Subcutaneous abdominal adipose tissue (tissue), 5 donors: ENCODE data around the gene LSM11.

Source experiments
- H3K27ac ChIP-seq: one replicate; pipeline ENCODE4 v1.7.0; 2013; ENCODE audit warnings: low read depth, mild to moderate bottlenecking, inconsistent platforms, low read length, moderate library complexity
- H3K27me3 ChIP-seq, 5 donors: one replicate each; pipeline ENCODE4 v1.7.0; 2013; ENCODE audit warnings: low read length in 5 of 5, inconsistent platforms in 1 of 5; ENCODE audit not compliant: control insufficient read depth in 5 of 5, insufficient read depth in 4 of 5
- H3K36me3 ChIP-seq, 5 donors: one replicate each; pipeline ENCODE4 v1.7.0; 2013; ENCODE audit warnings: low read length in 5 of 5; ENCODE audit not compliant: control insufficient read depth in 5 of 5, insufficient read depth in 5 of 5
- H3K4me1 ChIP-seq, 5 donors: one replicate each; pipeline ENCODE4 v1.7.0; 2013; ENCODE audit warnings: low read length in 5 of 5, mild to moderate bottlenecking in 3 of 5, moderate library complexity in 1 of 5; ENCODE audit not compliant: control insufficient read depth in 5 of 5, insufficient read depth in 5 of 5
- H3K4me3 ChIP-seq, 5 donors: one replicate each; pipeline ENCODE4 v1.7.0; 2013; ENCODE audit warnings: low read length in 5 of 5, low read depth in 1 of 5
- H3K9ac ChIP-seq, 5 donors: one replicate each; pipeline ENCODE4 v1.7.0; 2013; ENCODE audit warnings: low read length in 5 of 5, mild to moderate bottlenecking in 4 of 5, moderate library complexity in 3 of 5
- H3K9me3 ChIP-seq, 5 donors: one replicate each; pipeline ENCODE4 v1.7.0; 2013; ENCODE audit warnings: low read length in 5 of 5; ENCODE audit not compliant: control insufficient read depth in 5 of 5
- donor health status: healthy.
- donor health status: healthy.
- donor health status: healthy.
- donor health status: healthy.
- donor health status: healthy.

Gene LSM11

DNA sequence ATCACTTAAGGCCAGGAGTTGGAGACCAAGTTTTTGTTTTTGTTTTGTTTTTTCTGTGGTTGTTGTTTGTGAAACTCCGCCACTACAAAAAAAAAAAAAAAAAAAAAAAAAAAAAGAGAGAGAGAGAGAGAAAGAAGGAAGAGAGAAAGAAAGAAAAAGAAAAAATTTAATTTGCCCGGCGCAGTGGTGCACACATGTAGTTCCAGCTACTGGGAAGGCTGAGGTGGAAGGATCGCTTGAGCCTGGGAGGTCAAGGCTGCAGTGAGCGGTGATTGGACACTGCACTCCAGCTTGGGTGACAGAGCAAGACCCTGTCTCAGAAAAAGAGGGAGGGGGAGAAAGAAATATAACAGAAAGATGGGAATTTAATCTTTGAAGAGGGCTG, 11.4 kb upstream of the LSM11 start:
- peak overlapping the region; percentile 80 for H3K27ac ChIP-seq
- peak overlapping the region in 1 of 5 donors; percentile 91 for H3K9ac ChIP-seq
- peaks cover 0 to 8% (median 5%) of the 10 kb centered on the region in 5 donors for H3K4me1 ChIP-seq
- H3K27me3 ChIP-seq, result no peaks in the 10 kb centered on the region
- H3K9me3 ChIP-seq, result no peaks in the 10 kb centered on the region
- H3K36me3 ChIP-seq, result peaks cover 4 to 18% (median 9%) of the 10 kb centered on the region in 5 donors
- H3K4me3 ChIP-seq, result peak overlapping the region; percentile 81 to 98 (median 97)

DNA sequence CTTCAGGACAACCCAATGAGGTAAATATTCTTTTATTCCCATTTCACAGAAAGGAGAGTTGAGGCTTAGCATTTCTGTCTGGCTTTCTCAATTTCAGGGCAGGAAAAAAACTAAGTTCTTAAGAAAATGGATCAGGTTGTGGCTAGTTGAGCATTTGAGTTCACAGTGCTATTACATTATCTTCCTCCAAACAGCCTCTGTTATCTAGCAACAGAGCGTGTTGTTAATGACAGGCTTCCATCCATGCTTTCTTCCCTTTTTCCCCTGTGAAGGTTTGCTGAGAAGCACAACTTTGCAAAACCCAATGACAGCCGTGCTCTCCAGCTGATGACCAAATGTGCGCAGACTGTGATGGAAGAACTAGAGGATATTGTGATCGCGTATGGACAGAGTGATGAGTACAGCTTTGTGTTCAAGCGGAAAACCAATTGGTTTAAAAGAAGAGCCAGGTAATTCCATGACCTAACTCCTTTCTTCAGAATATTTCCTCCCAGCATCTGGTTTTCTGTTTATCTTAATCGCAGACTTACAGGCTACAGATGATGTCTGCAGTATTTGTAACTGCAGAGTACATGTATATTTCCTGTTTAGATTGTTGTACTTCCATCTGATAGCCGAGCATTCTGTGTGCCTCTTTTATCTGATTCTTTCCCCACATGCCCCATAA, 10.8 kb upstream of the LSM11 start:
- H3K27me3 ChIP-seq, result no peaks in the 10 kb centered on the region
- H3K4me3 ChIP-seq, result no peak overlapping the region
- H3K9me3 ChIP-seq, result no peaks in the 10 kb centered on the region
- H3K4me1 ChIP-seq, result peaks cover 0 to 8% (median 5%) of the 10 kb centered on the region in 5 donors
- H3K9ac ChIP-seq, result no peak overlapping the region
- H3K36me3 ChIP-seq, result peaks cover 5 to 22% (median 9%) of the 10 kb centered on the region in 5 donors
- H3K27ac ChIP-seq, result no peak overlapping the region

GRCh38 chr5:157734436-157734835, 9.1 kb upstream of the LSM11 start:
- Histone ChIP-seq H3K4me1 (peaks cover 0 to 8% (median 5%) of the 10 kb centered on the region in 5 donors), H3K9ac (no peak overlapping the region), H3K36me3 (peaks cover 5 to 33% (median 15%) of the 10 kb centered on the region in 5 donors), H3K27ac (no peak overlapping the region), H3K9me3 (no peaks in the 10 kb centered on the region), H3K27me3 (no peaks in the 10 kb centered on the region), H3K4me3 (no peak overlapping the region)

DNA sequence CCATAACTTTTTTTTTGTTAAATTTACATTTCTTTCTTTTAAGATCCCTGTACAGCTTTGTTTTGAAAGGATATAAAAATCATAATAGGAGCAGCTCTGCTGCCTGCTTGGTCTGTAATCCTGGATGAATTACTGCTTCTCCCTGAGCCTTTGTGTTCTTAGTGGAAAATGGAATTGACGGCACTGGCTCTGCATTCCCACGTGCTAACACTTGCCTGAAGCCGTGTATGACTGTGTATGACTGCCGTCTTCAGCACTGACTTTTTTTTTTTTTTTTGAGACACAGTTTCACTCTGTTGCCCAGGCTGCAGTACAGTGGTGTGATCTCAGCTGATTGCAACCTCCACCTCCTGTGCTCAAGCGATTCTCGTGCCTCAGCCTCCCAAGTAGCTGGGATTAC, 7.5 kb upstream of the LSM11 start:
- Histone ChIP-seq H3K9ac (no peak overlapping the region), H3K27ac (no peak overlapping the region), H3K9me3 (no peaks in the 10 kb centered on the region), H3K27me3 (no peaks in the 10 kb centered on the region), H3K36me3 (peaks cover 5 to 35% (median 16%) of the 10 kb centered on the region in 5 donors), H3K4me3 (no peak overlapping the region), H3K4me1 (peaks cover 0 to 5% (median 5%) of the 10 kb centered on the region in 5 donors)

DNA sequence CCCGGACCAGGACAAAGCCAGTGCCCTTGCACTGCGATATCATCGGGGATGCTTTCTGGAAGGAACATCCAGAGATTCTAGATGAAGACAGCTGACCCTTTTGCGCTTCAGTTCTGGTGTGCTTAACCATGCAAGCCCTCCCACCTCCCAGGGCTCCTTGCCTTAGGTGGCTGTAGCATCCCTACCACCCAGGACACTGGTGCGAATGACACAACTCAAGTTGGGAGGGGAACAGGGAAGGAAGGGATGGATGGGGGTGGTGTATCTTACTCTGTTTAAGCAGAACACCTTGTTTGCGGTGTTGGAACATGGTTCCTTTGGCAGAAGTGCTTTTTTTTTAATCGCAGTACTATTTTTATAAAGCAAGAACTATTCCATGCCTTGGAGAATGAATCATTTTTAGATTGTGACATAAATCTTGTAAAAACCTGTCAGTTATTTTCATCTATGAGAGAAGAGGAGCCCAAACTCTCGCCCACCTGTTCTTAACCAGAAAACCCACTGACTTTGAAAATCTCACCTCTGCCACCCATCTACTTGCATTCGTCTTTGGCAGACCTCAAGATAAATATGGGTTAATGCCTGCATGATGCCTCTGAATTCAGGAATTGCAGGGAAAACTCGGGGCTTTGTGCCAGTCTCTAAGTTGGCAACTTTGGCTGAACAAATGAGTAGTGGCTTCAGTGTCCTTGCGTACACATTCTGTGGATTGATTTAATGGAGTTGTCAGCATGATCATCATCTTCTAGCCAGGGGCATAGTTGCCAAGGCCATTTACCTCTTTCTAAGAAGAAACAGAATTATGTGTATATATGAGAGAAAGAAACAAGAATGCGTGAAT, 3.9 kb upstream of the LSM11 start:
- peaks cover 5 to 29% (median 12%) of the 10 kb centered on the region in 5 donors for H3K36me3 ChIP-seq
- H3K9ac ChIP-seq, result no peak overlapping the region

GRCh38 chr5:157740229-157740610, 3.3 kb upstream of the LSM11 start:
- H3K36me3 ChIP-seq, result peaks cover 3 to 27% (median 10%) of the 10 kb centered on the region in 5 donors
- H3K27me3 ChIP-seq, result no peaks in the 10 kb centered on the region
- no peak overlapping the region for H3K9ac ChIP-seq
- no peak overlapping the region for H3K4me3 ChIP-seq
- H3K27ac ChIP-seq, result no peak overlapping the region
- H3K9me3 ChIP-seq, result no peaks in the 10 kb centered on the region
- H3K4me1 ChIP-seq, result peaks cover 9 to 18% (median 16%) of the 10 kb centered on the region in 5 donors

More for the DNA sequence above, 3.9 kb upstream of the LSM11 start:
- Histone ChIP-seq H3K27ac (no peak overlapping the region), H3K4me3 (no peak overlapping the region), H3K9me3 (no peaks in the 10 kb centered on the region), H3K4me1 (peaks cover 6 to 12% (median 11%) of the 10 kb centered on the region in 5 donors), H3K27me3 (no peaks in the 10 kb centered on the region)

DNA sequence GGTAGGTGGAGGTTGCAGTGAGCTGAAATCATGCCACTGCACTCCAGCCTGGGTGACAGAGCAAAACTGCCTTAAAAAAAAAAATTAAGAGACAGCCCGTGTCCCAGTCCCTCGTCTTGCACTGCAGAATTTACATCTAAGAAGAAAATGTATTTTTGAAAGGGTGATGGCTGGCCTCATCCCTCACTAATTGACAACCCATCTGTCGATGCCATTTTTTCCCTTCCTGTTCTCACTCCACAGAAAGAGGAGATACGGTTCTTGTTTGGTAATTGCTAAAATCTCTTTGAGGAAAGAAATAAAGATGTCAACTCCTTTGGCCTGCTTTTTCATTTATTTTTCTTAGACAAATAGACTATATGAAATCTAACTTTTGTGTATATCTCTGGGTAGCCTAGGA, 2.4 kb upstream of the LSM11 start:
- H3K27ac ChIP-seq, result no peak overlapping the region
- H3K4me1 ChIP-seq, result peaks cover 9 to 20% (median 18%) of the 10 kb centered on the region in 5 donors
- no peak overlapping the region for H3K4me3 ChIP-seq
- H3K9ac ChIP-seq, result no peak overlapping the region
- H3K27me3 ChIP-seq, result no peaks in the 10 kb centered on the region
- H3K9me3 ChIP-seq, result no peaks in the 10 kb centered on the region
- peaks cover 2 to 25% (median 7%) of the 10 kb centered on the region in 5 donors for H3K36me3 ChIP-seq

DNA sequence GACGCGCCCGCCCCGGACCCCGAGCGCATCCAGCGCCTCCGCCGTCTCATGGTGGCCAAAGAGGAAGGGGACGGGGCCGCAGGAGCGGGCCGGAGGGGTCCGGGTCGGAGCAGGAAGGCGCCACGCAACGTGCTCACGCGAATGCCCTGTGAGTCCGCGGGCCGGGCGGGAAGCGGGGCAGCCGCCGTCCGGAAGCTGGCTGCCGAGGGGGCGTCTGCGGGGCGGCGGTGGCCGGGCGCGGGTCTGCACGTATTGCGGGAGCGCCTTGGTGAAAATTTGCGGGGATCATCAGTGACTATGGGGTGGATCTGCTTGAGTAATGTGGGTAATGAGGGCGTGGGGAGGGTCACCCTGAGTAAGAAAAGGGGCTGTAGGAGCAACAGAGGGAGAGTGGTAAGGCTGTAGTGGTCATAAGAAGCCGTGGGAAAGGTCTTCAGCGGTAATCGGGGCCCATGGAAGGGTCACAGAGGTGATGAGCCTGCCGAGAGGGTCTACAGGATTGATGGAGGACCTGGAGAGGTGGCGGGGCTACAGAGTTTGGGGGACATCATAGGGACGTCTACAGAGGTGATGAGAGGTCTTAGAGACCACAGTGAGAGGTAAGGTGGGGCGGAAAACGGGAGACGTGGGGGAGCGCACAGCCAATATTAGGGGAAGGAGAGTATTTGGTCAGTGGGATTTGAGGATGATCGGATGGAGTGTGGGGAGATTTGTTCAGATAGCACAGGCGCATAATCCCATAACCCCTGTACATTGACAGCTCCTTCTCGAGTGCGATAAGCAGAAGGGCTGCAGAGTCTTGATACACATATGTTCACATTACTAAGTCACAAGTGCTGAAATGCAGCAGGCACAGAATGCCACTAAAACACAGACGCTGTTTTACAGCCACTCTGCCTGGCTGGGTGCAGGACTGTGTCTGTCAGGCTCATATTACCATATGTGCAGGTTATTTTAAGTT, 819 bp downstream of the LSM11 start:
- Histone ChIP-seq H3K9ac (peak overlapping the region; percentile 68 to 94 (median 80)), H3K4me1 (peaks cover 9 to 20% (median 18%) of the 10 kb centered on the region in 5 donors), H3K4me3 (peak overlapping the region; percentile 76 to 92 (median 82)), H3K27ac (no peak overlapping the region), H3K36me3 (peaks cover 0 to 3% (median 0%) of the 10 kb centered on the region in 5 donors), H3K9me3 (no peaks in the 10 kb centered on the region), H3K27me3 (no peaks in the 10 kb centered on the region)

DNA sequence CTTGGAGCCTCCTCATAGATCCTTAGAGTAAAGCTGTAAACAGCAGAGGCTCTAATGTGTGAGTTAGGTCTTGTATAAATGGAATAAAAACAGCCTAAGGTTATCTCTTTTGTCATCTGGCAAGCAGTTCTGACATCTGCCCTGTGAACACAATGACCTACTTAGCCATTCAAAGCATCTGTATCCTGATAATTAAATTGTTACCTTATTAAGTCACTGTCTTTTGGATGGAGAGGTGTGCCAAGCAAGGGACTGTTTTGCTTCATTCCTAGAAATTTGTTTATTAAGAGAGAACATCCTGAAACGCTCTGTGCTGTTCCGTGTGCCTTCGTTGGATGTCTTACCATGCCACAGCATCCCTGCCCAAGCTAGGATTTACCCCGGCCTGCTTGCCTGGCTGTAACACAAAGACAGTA, 1.5 kb downstream of the LSM11 start:
- Histone ChIP-seq H3K27me3 (no peaks in the 10 kb centered on the region), H3K36me3 (no peaks in the 10 kb centered on the region), H3K9me3 (no peaks in the 10 kb centered on the region), H3K27ac (no peak overlapping the region), H3K4me1 (peaks cover 9 to 20% (median 18%) of the 10 kb centered on the region in 5 donors), H3K4me3 (peak overlapping the region in 4 of 5 donors; percentile 76 to 86 (median 80)), H3K9ac (peak overlapping the region in 3 of 5 donors; percentile 80 to 94 (median 81))
